HG03575 (cell line): ENCODE results near the gene DMXL2.

Source experiments
- ATAC-seq: cut with Tn5 transposase; IDR thresholded peaks from one replicate; pipeline ENCODE4 v1.9.1; 2021; ENCODE audit not compliant: unreplicated experiment, insufficient number of reproducible peaks, low FRiP score; ENCODE audit errors: extremely low read depth

The DMXL2 gene

GRCh38 chr15:51516291-51516690 lies 106.3 kb downstream of the DMXL2 start:
- ATAC-seq = no peak

GRCh38 chr15:51505251-51505650 lies 117.3 kb downstream of the DMXL2 start:
- ATAC-seq = no peak

GRCh38 chr15:51503003-51503402 lies 119.6 kb downstream of the DMXL2 start:
- no peak for ATAC-seq

GRCh38 chr15:51499379-51499976 lies 123.1 kb downstream of the DMXL2 start:
- no peak for ATAC-seq

GRCh38 chr15:51497806-51498205 lies 124.8 kb downstream of the DMXL2 start:
- no peak for ATAC-seq

GRCh38 chr15:51496246-51496645 lies 126.3 kb downstream of the DMXL2 start:
- no peak for ATAC-seq

GRCh38 chr15:51494411-51495314 lies 127.9 kb downstream of the DMXL2 start:
- no peak for ATAC-seq

- ATAC-seq = no peak
Observed at GRCh38 chr15:51493892-51494291, 128.7 kb downstream of the DMXL2 start.

GRCh38 chr15:51492528-51492927 lies 130.0 kb downstream of the DMXL2 start:
- no peak for ATAC-seq

- ATAC-seq = no peak
Observed at GRCh38 chr15:51491941-51492340, 130.6 kb downstream of the DMXL2 start.

GRCh38 chr15:51484781-51485180 lies 137.8 kb downstream of the DMXL2 start:
- ATAC-seq = no peak

- ATAC-seq = no peak
Observed at GRCh38 chr15:51483985-51484384, 138.6 kb downstream of the DMXL2 start.

- ATAC-seq = no peak
Observed at GRCh38 chr15:51483520-51483919, 139.1 kb downstream of the DMXL2 start.

GRCh38 chr15:51475736-51476135 lies 146.8 kb downstream of the DMXL2 start:
- no peak for ATAC-seq

- ATAC-seq = no peak
Observed at GRCh38 chr15:51470512-51470911, 152.1 kb downstream of the DMXL2 start.

GRCh38 chr15:51460796-51461195 lies 161.8 kb downstream of the DMXL2 start:
- ATAC-seq = no peak

- ATAC-seq = no peak
Observed at GRCh38 chr15:51450001-51450400, 172.6 kb downstream of the DMXL2 start.

GRCh38 chr15:51448622-51449399 lies 173.8 kb downstream of the DMXL2 start:
- no peak for ATAC-seq

GRCh38 chr15:51447855-51448621 lies 174.5 kb downstream of the DMXL2 start:
- no peak for ATAC-seq
